ENCODE data around the gene ANXA4. TPM values are rescaled to one million over a fixed set of nuclear protein-coding genes. Genes with fewer than 3 reads are reported as not detected.

ANXA4 gene
- total and polyA plus RNA-seq, 2 experiments from 2014 or later = 107 to 231 TPM

GRCh38 chr2:69717186-69717585 is 24.7 kb upstream of the ANXA4 start:
- H3K4me2 ChIP-seq = no peak overlapping the region
- no peak for DNase-seq (ENCODE audit: low spot score)
- no peaks in the 10 kb centered on the region for H3K9me2 ChIP-seq (replicated peaks; ENCODE audit: insufficient read depth)
- H3K4me1 ChIP-seq (ENCODE audit: insufficient read depth) = no peaks in the 10 kb centered on the region
- no peaks in the 10 kb centered on the region for H3K9me3 ChIP-seq (ENCODE audit: low read depth)
- no peaks in the 10 kb centered on the region for H3K27me3 ChIP-seq
- no peaks in the 10 kb centered on the region for H3K36me3 ChIP-seq (replicated peaks; ENCODE audit: insufficient read depth, low read depth)
- TF ChIP-seq EZH2phosphoT487 (IDR thresholded peaks at IDR 0.05; ENCODE audit: low read depth, severe bottlenecking, unreplicated experiment) (no peak), CTCF (IDR thresholded peaks at IDR 0.05; ENCODE audit: poor library complexity) (no peak), EZH2 (IDR thresholded peaks at IDR 0.05; ENCODE audit: borderline replicate concordance) (no peak)
- no peak overlapping the region for H3K27ac ChIP-seq
- no peak overlapping the region for H2AFZ ChIP-seq
- no peaks in the 10 kb centered on the region for H3K79me2 ChIP-seq
- no peaks in the 10 kb centered on the region for H4K20me1 ChIP-seq (ENCODE audit: insufficient read depth, poor library complexity, severe bottlenecking)
- H3K4me3 ChIP-seq = no peak overlapping the region
- 90% methylated on average over 2 of the region's 2 CpGs for WGBS (ENCODE audit: low lambda C conversion rate, missing lambda C conversion rate)

GRCh38 chr2:69717861-69718273 is 24.1 kb upstream of the ANXA4 start:
- 71% methylated on average over 2 of the region's 2 CpGs for WGBS (ENCODE audit: low lambda C conversion rate, missing lambda C conversion rate)

GRCh38 chr2:69718338-69718965 is 23.5 kb upstream of the ANXA4 start:
- Histone ChIP-seq H4K20me1 (ENCODE audit: insufficient read depth, poor library complexity, severe bottlenecking) (no peaks in the 10 kb centered on the region), H3K4me1 (ENCODE audit: insufficient read depth) (no peaks in the 10 kb centered on the region), H3K9me2 (replicated peaks; ENCODE audit: insufficient read depth) (no peaks in the 10 kb centered on the region), H3K36me3 (replicated peaks; ENCODE audit: insufficient read depth, low read depth) (no peaks in the 10 kb centered on the region), H3K9me3 (ENCODE audit: low read depth) (no peaks in the 10 kb centered on the region), H3K27me3 (no peaks in the 10 kb centered on the region), H2AFZ (no peak overlapping the region), H3K27ac (no peak overlapping the region), H3K4me3 (no peak overlapping the region), H3K79me2 (no peaks in the 10 kb centered on the region), H3K4me2 (no peak overlapping the region)
- no peak for TF ChIP-seq EZH2 (IDR thresholded peaks at IDR 0.05; ENCODE audit: borderline replicate concordance)
- no peak for TF ChIP-seq EZH2phosphoT487 (IDR thresholded peaks at IDR 0.05; ENCODE audit: low read depth, severe bottlenecking, unreplicated experiment)
- no peak for TF ChIP-seq CTCF (IDR thresholded peaks at IDR 0.05; ENCODE audit: poor library complexity)
- WGBS (ENCODE audit: low lambda C conversion rate, missing lambda C conversion rate) = 77% methylated on average over 5 of the region's 5 CpGs
- no peak for DNase-seq (ENCODE audit: low spot score)

More at GRCh38 chr2:69717861-69718273, 24.1 kb upstream of the ANXA4 start:
- Histone ChIP-seq H3K79me2 (no peaks in the 10 kb centered on the region), H3K27ac (no peak overlapping the region), H3K4me3 (no peak overlapping the region), H3K36me3 (replicated peaks; ENCODE audit: insufficient read depth, low read depth) (no peaks in the 10 kb centered on the region), H3K4me1 (ENCODE audit: insufficient read depth) (no peaks in the 10 kb centered on the region), H3K9me2 (replicated peaks; ENCODE audit: insufficient read depth) (no peaks in the 10 kb centered on the region), H3K9me3 (ENCODE audit: low read depth) (no peaks in the 10 kb centered on the region), H4K20me1 (ENCODE audit: insufficient read depth, poor library complexity, severe bottlenecking) (no peaks in the 10 kb centered on the region), H3K4me2 (no peak overlapping the region), H3K27me3 (no peaks in the 10 kb centered on the region), H2AFZ (no peak overlapping the region)
- DNase-seq (ENCODE audit: low spot score) = no peak
- no peak for TF ChIP-seq CTCF (IDR thresholded peaks at IDR 0.05; ENCODE audit: poor library complexity)
- no peak for TF ChIP-seq EZH2phosphoT487 (IDR thresholded peaks at IDR 0.05; ENCODE audit: low read depth, severe bottlenecking, unreplicated experiment)
- TF ChIP-seq EZH2 (IDR thresholded peaks at IDR 0.05; ENCODE audit: borderline replicate concordance) = no peak
